K562 (cell line): ENCODE measurements around the gene PRKAR2B. TPM values are rescaled to one million over a fixed set of nuclear protein-coding genes. Genes with fewer than 3 reads are reported as not detected.
A peak's percentile ranks its signal among the peaks of the same experiment; 100 is the strongest.

Experiments used
- ARID1B ChIP-seq: fragments of 450-650 bp; IDR thresholded peaks from 2 replicates; pipeline ENCODE4 v1.6.1; 2016; ENCODE audit warnings: antibody characterized with exemption, mild to moderate bottlenecking, inconsistent platforms
- ATF3 ChIP-seq, 2 experiments: fragments of 450-650 bp in 1 of 2; sonication (generic) in 1 of 2; formaldehyde crosslinking in 1 of 2; IDR thresholded peaks in 1 of 2; conservative IDR thresholded peaks in 1 of 2; 2 replicates each; pipeline versions ENCODE4 v1.6.1 to v1.8.1; 2016 to 2023; ENCODE audit warnings: mild to moderate bottlenecking in 2 of 2, moderate library complexity in 2 of 2, inconsistent platforms in 1 of 2, missing genetic modification reagents in 1 of 2
- BCL6 ChIP-seq: fragments of 250-450 bp; sonication (Bioruptor Pico); IDR thresholded peaks from 2 replicates; pipeline ENCODE4 v1.4.0; 2020
- CBX5 ChIP-seq: IDR thresholded peaks from 2 replicates; pipeline ENCODE4 v1.6.1; 2014; ENCODE audit warnings: low read depth, borderline replicate concordance
- CREBBP ChIP-seq: IDR thresholded peaks from one replicate; pipeline ENCODE4 v1.6.1; 2012; ENCODE audit warnings: low read depth, mild to moderate bottlenecking, control low read depth, inconsistent platforms, low read length
- E2F8 ChIP-seq: fragments of 450-650 bp; IDR thresholded peaks from 2 replicates; pipeline ENCODE4 v1.7.1; 2018; ENCODE audit warnings: mild to moderate bottlenecking, low read depth; ENCODE audit not compliant: partially characterized antibody
- GATAD2A ChIP-seq: fragments of 450-650 bp; IDR thresholded peaks from 2 replicates; pipeline ENCODE4 v1.6.1; 2017
- IRF1 ChIP-seq: sonication (generic); formaldehyde crosslinking; IDR thresholded peaks from 2 replicates; pipeline ENCODE4 v1.8.0; 2022; ENCODE audit warnings: missing genetic modification reagents, mild to moderate bottlenecking, borderline replicate concordance
- MEIS2 ChIP-seq: fragments of 450-650 bp; IDR thresholded peaks from 2 replicates; pipeline ENCODE4 v1.6.1; 2014; ENCODE audit warnings: mild to moderate bottlenecking; ENCODE audit not compliant: partially characterized antibody
- MIER1 ChIP-seq: fragments of 450-650 bp; IDR thresholded peaks from 2 replicates; pipeline ENCODE4 v1.6.1; 2016; ENCODE audit warnings: antibody characterized with exemption, mild to moderate bottlenecking, low read depth
- NFATC3 ChIP-seq: fragments of 450-650 bp; IDR thresholded peaks from 2 replicates; pipeline ENCODE4 v1.6.1; 2017; ENCODE audit warnings: mild to moderate bottlenecking
- PML ChIP-seq: IDR thresholded peaks from 2 replicates; pipeline ENCODE4 v1.6.1; 2012; ENCODE audit warnings: low read length, inconsistent platforms
- POLR2AphosphoS5 ChIP-seq: IDR thresholded peaks from 2 replicates; pipeline ENCODE4 v1.6.1; 2011; ENCODE audit warnings: mild to moderate bottlenecking, low read depth, low read length, moderate library complexity; ENCODE audit not compliant: control insufficient read depth, insufficient read depth
- RCOR1 ChIP-seq, 2 experiments: IDR thresholded peaks; 2 replicates each; pipeline ENCODE4 v1.6.1; 2012; ENCODE audit warnings: low read depth in 2 of 2, low read length in 2 of 2, borderline replicate concordance in 1 of 2, improper control_type of control experiment in 1 of 2
- RFX1 ChIP-seq: fragments of 450-650 bp; IDR thresholded peaks from 2 replicates; pipeline ENCODE4 v1.6.1; 2016; ENCODE audit warnings: mild to moderate bottlenecking, moderate library complexity
- SIN3B ChIP-seq: fragments of 450-650 bp; IDR thresholded peaks from 2 replicates; pipeline ENCODE4 v1.6.1; 2017; ENCODE audit warnings: low read depth, mild to moderate bottlenecking, moderate library complexity
- SREBF2 ChIP-seq: sonication (generic); formaldehyde crosslinking; IDR thresholded peaks from 2 replicates; pipeline ENCODE4 v1.4.0; 2020; ENCODE audit warnings: mild to moderate bottlenecking, missing genetic modification reagents
- THAP7 ChIP-seq: fragments of 250-450 bp; sonication (Bioruptor Pico); IDR thresholded peaks from 2 replicates; pipeline ENCODE4 v1.5.0; 2021
- ZEB2 ChIP-seq: fragments of 450-650 bp; IDR thresholded peaks from 2 replicates; pipeline ENCODE4 v1.6.1; 2016
- ZNF232 ChIP-seq: sonication (generic); formaldehyde crosslinking; IDR thresholded peaks from 2 replicates; pipeline ENCODE4 v1.8.0; 2022; ENCODE audit warnings: mild to moderate bottlenecking, missing genetic modification reagents
- ZNF282 ChIP-seq: sonication (generic); formaldehyde crosslinking; IDR thresholded peaks from 2 replicates; pipeline ENCODE4 v1.8.1; 2023; ENCODE audit warnings: missing genetic modification reagents
- ZNF589 ChIP-seq: fragments of 200-800 bp; sonication (Bioruptor generic); IDR thresholded peaks from 2 replicates; pipeline ENCODE4 v1.6.1; 2016; ENCODE audit warnings: low read depth, missing genetic modification characterization, missing compliant biosample characterization
- polyA plus RNA-seq, 8 experiments: library from polyadenylated mRNA; depleted of rRNA in 4 of 8; stranded (reverse) in 5 of 8; unstranded in 3 of 8; fragments of >200 nt; fragmentation: Nextera tagmentation in 2 of 8; fragmentation: Illumina TruSeq in 1 of 8; extraction: Ambion mirVana in 2 of 8; extraction: Trizol in 1 of 8; gene quantifications; 2 replicates each; pipeline versions ENCODE4 v1.2.1 to v1.2.3, GENCODE V29; 2011 to 2014; ENCODE audit warnings: inconsistent platforms in 1 of 8, missing spikeins in 1 of 8
- total RNA-seq, 7 experiments: library from RNA; depleted of rRNA in 6 of 7; stranded (reverse); fragments of >200 nt in 6 of 7; fragmentation: Illumina TruSeq in 2 of 7; extraction: Trizol in 2 of 7; gene quantifications; 2 replicates each; pipeline versions ENCODE4 v1.2.1 to v1.2.3, GENCODE V29; 2011 to 2021; ENCODE audit warnings: low replicate concordance in 1 of 7

PRKAR2B gene
- total and polyA plus RNA-seq, 9 of the 15 experiments (the other 6 are each of a cell fraction or from before 2014, with no cell fraction given): 59.0 to 173 (median 129) TPM

- TF ChIP-seq E2F8: peak; percentile 50
- no peak for TF ChIP-seq BCL6 (CRISPR knock-in tag)
- peak; percentile 4; the same call in 1 of the 2 replicates for TF ChIP-seq RFX1
- no peak for TF ChIP-seq ZNF282 (CRISPR knock-in tag)
- TF ChIP-seq RCOR1 (IDR thresholded peaks at IDR 0.05; ENCODE audit: borderline replicate concordance in 1 of 2, low read depth in 2 of 2, low read length in 2 of 2): peak in 1 of 2 experiments; percentile 2; a peak in 1 of 4 replicates
- 0 out of 2 replicates have a peak, but pooled peaks have one; percentile 49 for TF ChIP-seq IRF1 (CRISPR knock-in tag)
- peak; percentile 85 for TF ChIP-seq POLR2AphosphoS5
- TF ChIP-seq ZNF589: 0 out of 2 replicates have a peak, but pooled peaks have one; percentile 1
- TF ChIP-seq PML: peak; percentile 46; the same call in 1 of the 2 replicates
- TF ChIP-seq ZNF232 (CRISPR knock-in tag): peak; percentile 50; the same call in 1 of the 2 replicates
- no peak for TF ChIP-seq CREBBP
- peak; percentile 26; the same call in 1 of the 2 replicates for TF ChIP-seq MIER1
- peak; percentile 26; the same call in 1 of the 2 replicates for TF ChIP-seq SIN3B
- 0 out of 2 replicates have a peak, but pooled peaks have one; percentile 64 for TF ChIP-seq THAP7 (CRISPR knock-in tag)
- peak; percentile 95 for TF ChIP-seq ATF3 (IDR thresholded peaks at IDR 0.05)
- peak; percentile 4; the same call in 1 of the 2 replicates for TF ChIP-seq ATF3 (CRISPR knock-in tag; conservative IDR thresholded peaks at IDR 0.05)
- TF ChIP-seq MEIS2: peak; percentile 5
- TF ChIP-seq NFATC3: peak; percentile 89
- no peak for TF ChIP-seq CBX5
- TF ChIP-seq ARID1B: peak; percentile 73; the same call in 1 of the 2 replicates
- TF ChIP-seq ZEB2: 0 out of 2 replicates have a peak, but pooled peaks have one; percentile 70
- no peak for TF ChIP-seq SREBF2 (CRISPR knock-in tag)
- TF ChIP-seq GATAD2A: 0 out of 2 replicates have a peak, but pooled peaks have one; percentile 32
Observed at GRCh38 chr7:107167483-107168232, 123.2 kb downstream of the PRKAR2B start (continued).
